CD4-positive, alpha-beta T cell (primary cell): ENCODE data around the gene DIPK1A. TPM values are rescaled to one million over a fixed set of nuclear protein-coding genes. Genes with fewer than 3 reads are reported as not detected.

ENCODE experiments used
- ATAC-seq: fragments of 200-7000 bp; cut with Tn5 transposase; one replicate; pipeline ENCODE4 v1.10.0; 2022; ENCODE audit warnings: mild to moderate bottlenecking; ENCODE audit not compliant: poor library complexity
- CTCF ChIA-PET: fragments of 350-600 bp; sonication (Branson Sonifier 250); formaldehyde crosslinking; loops from one replicate; lab custom pipeline; 2021; ENCODE audit warnings: antibody characterized with exemption, inconsistent platforms; lab: Charles Lee
- POLR2A ChIA-PET: fragments of 350-600 bp; sonication (Branson Sonifier 250); formaldehyde crosslinking; loops from one replicate; lab custom pipeline; 2021; ENCODE audit warnings: antibody characterized with exemption, inconsistent platforms; lab: Charles Lee
- DNase-seq, 14 experiments: peaks; one replicate each; pipeline ENCODE4 v3.0.0-alpha.2; 2013 to 2020; ENCODE audit warnings: mixed read lengths in 2 of 14
- H3K27ac ChIP-seq, 2 donors: one replicate each; pipeline versions ENCODE4 v1.5.1 to v1.7.0; 2013; ENCODE audit warnings: low read length in 2 of 2, low read depth in 1 of 2, mild to moderate bottlenecking in 1 of 2
- H3K27me3 ChIP-seq, 2 experiments: 1 replicate in 1 of 2; 2 replicates in 1 of 2; pipeline versions ENCODE4 v1.6.1 to v1.7.0; 2013; ENCODE audit warnings: low read length in 2 of 2, control low read depth in 1 of 2, mild to moderate bottlenecking in 1 of 2, moderate library complexity in 1 of 2; ENCODE audit not compliant: insufficient read depth in 2 of 2, control insufficient read depth in 1 of 2
- H3K36me3 ChIP-seq: one replicate; pipeline ENCODE4 v1.6.1; 2013; ENCODE audit warnings: low read length, control low read depth; ENCODE audit not compliant: insufficient read depth
- H3K4me1 ChIP-seq: one replicate; pipeline ENCODE4 v1.6.1; 2013; ENCODE audit warnings: low read length, control low read depth; ENCODE audit not compliant: insufficient read depth
- H3K4me3 ChIP-seq: one replicate; pipeline ENCODE4 v1.5.1; 2013; ENCODE audit warnings: mild to moderate bottlenecking, low read length, moderate library complexity
- H3K9me3 ChIP-seq, 2 experiments: 1 replicate in 1 of 2; 2 replicates in 1 of 2; pipeline versions ENCODE4 v1.6.1 to v1.7.0; 2013; ENCODE audit warnings: low read length in 2 of 2, mild to moderate bottlenecking in 2 of 2, control low read depth in 1 of 2, moderate library complexity in 1 of 2; ENCODE audit not compliant: control insufficient read depth in 1 of 2, insufficient read depth in 1 of 2
- H3K27ac Mint-ChIP-seq: one replicate; pipeline ENCODE4 v1.8.0; 2020; ENCODE audit warnings: mixed read lengths
- H3K27me3 Mint-ChIP-seq: one replicate; pipeline ENCODE4 v1.8.0; 2021; ENCODE audit warnings: mixed read lengths
- H3K36me3 Mint-ChIP-seq: one replicate; pipeline ENCODE4 v1.8.0; 2021; ENCODE audit warnings: low read depth, mixed read lengths
- H3K4me1 Mint-ChIP-seq: one replicate; pipeline ENCODE4 v1.8.0; 2021; ENCODE audit warnings: low read depth, mixed read lengths
- H3K4me3 Mint-ChIP-seq: one replicate; pipeline ENCODE4 v1.8.0; 2020; ENCODE audit warnings: mild to moderate bottlenecking, mixed read lengths
- H3K9me3 Mint-ChIP-seq: one replicate; pipeline ENCODE4 v1.8.0; 2020; ENCODE audit warnings: mixed read lengths
- CTCF ChIP-seq: fragments of 200-600 bp; IDR thresholded peaks from one replicate; pipeline ENCODE4 v1.8.0; 2022; ENCODE audit warnings: antibody characterized with exemption, mild to moderate bottlenecking
- intact Hi-C, 2 experiments: fragments of 100-400 bp; cut with DNase I in 1 of 2; cut with micrococcal nuclease in 1 of 2; formaldehyde crosslinking; loops; one replicate each; pipeline versions ENCODE4 v1.15.1 to v1.9.0; 2023 to 2025; cut with DNase I, micrococcal nuclease
- total RNA-seq, 174 experiments: library from RNA in 2 of 174; stranded (reverse) in 2 of 174; gene quantifications; one replicate each; pipeline ENCODE4 v1.2.3 and lab custom pipeline; 2021 to 2026

Gene DIPK1A
- total RNA-seq, 2 experiments from 2014 or later: 7.0 to 7.3 TPM

DNA sequence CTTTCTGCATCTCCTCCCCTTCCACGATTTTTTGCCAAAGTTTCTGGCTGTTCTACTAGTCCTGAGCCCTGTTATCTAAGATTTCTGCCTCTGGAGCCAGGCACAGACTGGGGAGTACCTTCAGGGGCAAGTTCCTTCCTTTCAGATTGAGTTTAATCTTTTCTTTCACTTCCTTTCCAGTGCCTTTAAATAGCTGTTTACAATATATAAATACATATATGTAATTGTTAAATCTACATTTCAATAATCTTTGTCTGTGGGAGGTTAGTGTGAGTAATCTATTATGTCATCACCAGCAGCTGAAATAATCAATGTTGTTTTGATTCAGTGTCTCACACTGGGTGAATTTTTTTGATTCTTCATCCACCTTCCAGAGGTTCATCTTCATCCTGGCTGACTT is 31.8 kb downstream of the DIPK1A start:
- no peak for DNase-seq
- no peak for TF ChIP-seq CTCF
- H3K4me1 ChIP-seq: no peaks in the 10 kb centered on the region
- no peak for ATAC-seq
- peaks cover 55% of the 10 kb centered on the region for H3K4me1 Mint-ChIP-seq
- H3K36me3 ChIP-seq: peaks cover 5% of the 10 kb centered on the region
- CTCF ChIA-PET: no interaction called here
- no peaks in the 10 kb centered on the region for H3K9me3 Mint-ChIP-seq
- H3K4me3 ChIP-seq: no peak overlapping the region
- no peaks in the 10 kb centered on the region for H3K9me3 ChIP-seq
- intact Hi-C loops: no loop called here
- POLR2A ChIA-PET: interaction anchor here (1.5 kb wide), 1 partner anchor 47 kb away, joined by 3 read pairs; no protein-coding TSS in a partner anchor
- H3K36me3 Mint-ChIP-seq: peaks cover 12% of the 10 kb centered on the region
- H3K27me3 ChIP-seq: no peaks in the 10 kb centered on the region
- H3K27ac ChIP-seq: no peak overlapping the region
- no peak overlapping the region for H3K4me3 Mint-ChIP-seq
- H3K27me3 Mint-ChIP-seq: no peaks in the 10 kb centered on the region
- H3K27ac Mint-ChIP-seq: no peak overlapping the region

- intact Hi-C loops: no loop called here
- H3K36me3 Mint-ChIP-seq: peaks cover 12% of the 10 kb centered on the region
- no peak for DNase-seq
- Histone ChIP-seq H3K4me1 (no peaks in the 10 kb centered on the region), H3K4me3 (no peak overlapping the region), H3K27me3 (no peaks in the 10 kb centered on the region), H3K9me3 (no peaks in the 10 kb centered on the region), H3K36me3 (peaks cover 5% of the 10 kb centered on the region), H3K27ac (no peak overlapping the region)
- H3K9me3 Mint-ChIP-seq: no peaks in the 10 kb centered on the region
- peaks cover 42% of the 10 kb centered on the region for H3K4me1 Mint-ChIP-seq
- POLR2A ChIA-PET: interaction anchor here (1.5 kb wide), 1 partner anchor 45 kb away, joined by 3 read pairs; no protein-coding TSS in a partner anchor
- H3K27ac Mint-ChIP-seq: no peak overlapping the region
- no peak for TF ChIP-seq CTCF
- CTCF ChIA-PET: interaction anchor here (1.3 kb wide), 1 partner anchor 59 kb away, joined by 3 read pairs; no protein-coding TSS in a partner anchor
- no peak for ATAC-seq
- H3K27me3 Mint-ChIP-seq: no peaks in the 10 kb centered on the region
- no peak overlapping the region for H3K4me3 Mint-ChIP-seq
Measured at GRCh38 chr1:92927870-92928269, 33.4 kb downstream of the DIPK1A start.

GRCh38 chr1:92926873-92927272 is 34.4 kb downstream of the DIPK1A start:
- H3K27ac ChIP-seq: no peak overlapping the region
- Mint-ChIP-seq H3K27me3 (no peaks in the 10 kb centered on the region), H3K4me3 (no peak overlapping the region), H3K36me3 (peaks cover 12% of the 10 kb centered on the region), H3K4me1 (peaks cover 37% of the 10 kb centered on the region), H3K27ac (no peak overlapping the region), H3K9me3 (no peaks in the 10 kb centered on the region)
- no peak for ATAC-seq
- POLR2A ChIA-PET: interaction anchor here (2.1 kb wide), 1 partner anchor 35 kb away, joined by 8 read pairs; no protein-coding TSS in a partner anchor
- no peak for DNase-seq
- peaks cover 5% of the 10 kb centered on the region for H3K36me3 ChIP-seq
- H3K27me3 ChIP-seq: no peaks in the 10 kb centered on the region
- H3K4me1 ChIP-seq: no peaks in the 10 kb centered on the region
- CTCF ChIA-PET: interaction anchor here (1.2 to 2.3 kb wide), 3 partner anchors 14 to 60 kb away, joined by 3 to 6 read pairs (median 3); partner anchors contain the start of gene DIPK1A
- intact Hi-C loops: no loop called here
- no peaks in the 10 kb centered on the region for H3K9me3 ChIP-seq
- TF ChIP-seq CTCF: no peak
- H3K4me3 ChIP-seq: no peak overlapping the region
